H1 (cell line): ENCODE results near the gene ARMC9. TPM values are rescaled to one million over a fixed set of nuclear protein-coding genes. Genes with fewer than 3 reads are reported as not detected.

Experiments
- CTCF ChIA-PET: fragments of 300-600 bp; sonication (Branson Sonifier 250); formaldehyde crosslinking; loops from one replicate; lab custom pipeline; 2021; ENCODE audit not compliant: partially characterized antibody; lab: Charles Lee
- POLR2A ChIA-PET: fragments of 300-600 bp; sonication (Branson Sonifier 250); formaldehyde crosslinking; loops from one replicate; lab custom pipeline; 2021; ENCODE audit warnings: inconsistent platforms; ENCODE audit not compliant: partially characterized antibody; lab: Charles Lee
- DNase-seq, 2 experiments: peaks; one replicate each; pipeline versions ENCODE4 v3.0.0 to v3.0.0-alpha.2; 2010 to 2022; ENCODE audit warnings: low spot score in 2 of 2, low read depth in 1 of 2, mixed read lengths in 1 of 2
- FAIRE-seq: peaks from 2 replicates; lab custom pipeline; 2011; peaks lifted over from hg19 to GRCh38; lab: Jason Lieb, UNC
- H2AFZ ChIP-seq: 2 replicates; pipeline ENCODE4 v1.8.1; 2012; ENCODE audit warnings: low read length, inconsistent platforms
- H2AK5ac ChIP-seq: 2 replicates; pipeline ENCODE4 v1.6.1; 2013; ENCODE audit warnings: low read depth, low read length
- H2BK120ac ChIP-seq: replicated peaks from 2 replicates; pipeline ENCODE3; 2013; ENCODE audit warnings: low read depth, low read length, inconsistent platforms
- H2BK12ac ChIP-seq: 2 replicates; pipeline ENCODE4 v1.6.1; 2013; ENCODE audit warnings: low read depth, low read length
- H2BK15ac ChIP-seq: 2 replicates; pipeline ENCODE4 v1.6.1; 2013; ENCODE audit warnings: low read length
- H2BK20ac ChIP-seq: 2 replicates; pipeline ENCODE4 v1.6.1; 2013; ENCODE audit warnings: low read length
- H2BK5ac ChIP-seq: 2 replicates; pipeline ENCODE4 v1.6.1; 2013; ENCODE audit warnings: low read depth, low read length
- H3K14ac ChIP-seq: 2 replicates; pipeline ENCODE4 v1.6.1; 2013; ENCODE audit warnings: inconsistent platforms; ENCODE audit not compliant: insufficient read length
- H3K18ac ChIP-seq: 2 replicates; pipeline ENCODE4 v1.6.1; 2013; ENCODE audit warnings: low read length; ENCODE audit errors: extremely low read depth
- H3K23ac ChIP-seq: 2 replicates; pipeline ENCODE4 v1.6.1; 2013; ENCODE audit warnings: inconsistent platforms; ENCODE audit not compliant: insufficient read length
- H3K23me2 ChIP-seq: 2 replicates; pipeline ENCODE4 v1.6.1; 2013; ENCODE audit warnings: low read depth, low read length
- H3K27ac ChIP-seq: 2 replicates; pipeline ENCODE4 v1.6.1; 2011; ENCODE audit warnings: low read depth, low read length, inconsistent platforms
- H3K27me3 ChIP-seq, 4 experiments: replicated peaks in 1 of 4; 1 replicate in 1 of 4; 2 replicates in 3 of 4; pipeline versions ENCODE4 v1.6.1 to v1.8.1; 2011 to 2013; ENCODE audit warnings: low read length in 3 of 4, mild to moderate bottlenecking in 3 of 4, inconsistent platforms in 2 of 4, mixed read lengths in 2 of 4, moderate library complexity in 1 of 4; ENCODE audit not compliant: control insufficient read depth in 3 of 4, insufficient read depth in 3 of 4; ENCODE audit errors: extremely low read depth in 1 of 4
- H3K36me3 ChIP-seq, 4 experiments: 2 replicates each; pipeline versions ENCODE4 v1.6.1 to v1.8.1; 2011 to 2013; ENCODE audit warnings: mild to moderate bottlenecking in 4 of 4, low read length in 3 of 4, moderate library complexity in 2 of 4, control low read depth in 1 of 4, inconsistent platforms in 1 of 4; ENCODE audit not compliant: insufficient read depth in 4 of 4, control insufficient read depth in 2 of 4
- H3K4ac ChIP-seq: replicated peaks from 2 replicates; pipeline ENCODE3; 2013; ENCODE audit warnings: low read length, low read depth, mixed read lengths, inconsistent platforms; ENCODE audit not compliant: insufficient read length
- H3K4me1 ChIP-seq, 4 experiments: replicated peaks in 1 of 4; 1 replicate in 1 of 4; 2 replicates in 3 of 4; pipeline versions ENCODE4 v1.6.1 to v1.8.1; 2011 to 2013; ENCODE audit warnings: low read length in 3 of 4, inconsistent platforms in 2 of 4, mixed read lengths in 1 of 4; ENCODE audit not compliant: insufficient read depth in 4 of 4, control insufficient read depth in 3 of 4
- H3K4me2 ChIP-seq, 2 experiments: 2 replicates each; pipeline versions ENCODE4 v1.6.1 to v1.8.1; 2011 to 2013; ENCODE audit warnings: low read depth in 2 of 2, low read length in 2 of 2, control low read depth in 1 of 2, inconsistent platforms in 1 of 2, mild to moderate bottlenecking in 1 of 2; ENCODE audit not compliant: insufficient read depth in 1 of 2
- H3K4me3 ChIP-seq, 4 experiments: fragments of 200-600, 300-600 bp in 1 of 4; sonication (generic), shearing (Covaris generic), sonication (Bioruptor Twin) in 1 of 4; 2 replicates each; pipeline versions ENCODE4 v1.5.1 to v1.8.1; 2011 to 2016; ENCODE audit warnings: low read length in 4 of 4, low read depth in 3 of 4, control low read depth in 2 of 4, inconsistent platforms in 2 of 4, mild to moderate bottlenecking in 2 of 4, mixed read lengths in 1 of 4, moderate library complexity in 1 of 4; ENCODE audit not compliant: insufficient read depth in 2 of 4; ENCODE audit errors: extremely low read depth in 1 of 4
- H3K56ac ChIP-seq: replicated peaks from 2 replicates; pipeline ENCODE3; 2013; ENCODE audit warnings: low read depth, mild to moderate bottlenecking, mixed read lengths, low read length, inconsistent platforms; ENCODE audit not compliant: insufficient read length
- H3K79me1 ChIP-seq: 2 replicates; pipeline ENCODE4 v1.6.1; 2013; ENCODE audit warnings: low read depth, low read length, control low read depth
- H3K79me2 ChIP-seq, 2 experiments: 2 replicates each; pipeline versions ENCODE4 v1.6.1 to v1.8.1; 2012 to 2013; ENCODE audit warnings: low read length in 2 of 2, mild to moderate bottlenecking in 2 of 2, inconsistent platforms in 1 of 2; ENCODE audit not compliant: insufficient read depth in 2 of 2, control insufficient read depth in 1 of 2
- H3K9ac ChIP-seq, 4 experiments: replicated peaks in 1 of 4; 1 replicate in 1 of 4; 2 replicates in 3 of 4; pipeline versions ENCODE4 v1.6.1 to v1.8.1; 2011 to 2013; ENCODE audit warnings: low read depth in 3 of 4, low read length in 3 of 4, control low read depth in 2 of 4, mild to moderate bottlenecking in 2 of 4, moderate library complexity in 2 of 4, inconsistent platforms in 1 of 4; ENCODE audit errors: extremely low read depth in 1 of 4
- H3K9me3 ChIP-seq, 2 experiments: 2 replicates each; pipeline versions ENCODE4 v1.6.1 to v1.8.1; 2012 to 2013; ENCODE audit warnings: mild to moderate bottlenecking in 2 of 2, moderate library complexity in 2 of 2, control low read depth in 1 of 2, inconsistent platforms in 1 of 2, low read depth in 1 of 2, low read length in 1 of 2, mixed read lengths in 1 of 2; ENCODE audit not compliant: insufficient read depth in 2 of 2
- H4K20me1 ChIP-seq, 2 experiments: replicated peaks in 1 of 2; 2 replicates each; pipeline versions ENCODE3 to v1.8.1; 2011 to 2013; ENCODE audit warnings: inconsistent platforms in 2 of 2, low read length in 2 of 2, mild to moderate bottlenecking in 1 of 2; ENCODE audit not compliant: insufficient read depth in 2 of 2, control insufficient read depth in 1 of 2
- H4K5ac ChIP-seq: 2 replicates; pipeline ENCODE4 v1.6.1; 2013; ENCODE audit warnings: low read length, low read depth, mixed read lengths, inconsistent platforms; ENCODE audit not compliant: insufficient read length
- H4K8ac ChIP-seq: 2 replicates; pipeline ENCODE4 v1.8.0; 2013; ENCODE audit warnings: mild to moderate bottlenecking, moderate library complexity, low read length, inconsistent platforms; ENCODE audit not compliant: insufficient read depth; ENCODE audit errors: extremely low read depth
- H4K91ac ChIP-seq: replicated peaks from 2 replicates; pipeline ENCODE3; 2013; ENCODE audit warnings: low read length, mixed read lengths, inconsistent platforms; ENCODE audit not compliant: insufficient read length
- ASH2L ChIP-seq: fragments of 200-600, 300-600 bp; sonication (generic); IDR thresholded peaks from one replicate; pipeline ENCODE4 v1.7.1; 2017; ENCODE audit warnings: low read length
- E2F6 ChIP-seq: IDR thresholded peaks from 2 replicates; pipeline ENCODE4 v1.6.1; 2012; ENCODE audit warnings: inconsistent platforms
- EZH2 ChIP-seq: fragments of 200-600 bp; sonication (generic); IDR thresholded peaks from 2 replicates; pipeline ENCODE4 v1.7.1; 2012; ENCODE audit warnings: low read depth, mild to moderate bottlenecking, moderate library complexity, low read length, inconsistent platforms; ENCODE audit not compliant: severe bottlenecking
- FOSL1 ChIP-seq: IDR thresholded peaks from 2 replicates; pipeline ENCODE4 v1.6.1; 2011; ENCODE audit warnings: mild to moderate bottlenecking, low read depth, low read length, moderate library complexity; ENCODE audit not compliant: insufficient read depth
- GTF2F1 ChIP-seq: IDR thresholded peaks from 2 replicates; pipeline ENCODE4 v1.6.1; 2012; ENCODE audit warnings: low read depth, low read length, improper control_type of control experiment, borderline replicate concordance
- HDAC2 ChIP-seq, 2 experiments: fragments of 300-600 bp in 1 of 2; sonication (generic) in 1 of 2; IDR thresholded peaks; 2 replicates each; pipeline ENCODE4 v1.6.1; 2011 to 2012; ENCODE audit warnings: low read depth in 2 of 2, low read length in 2 of 2, mild to moderate bottlenecking in 2 of 2, moderate library complexity in 2 of 2, borderline replicate concordance in 1 of 2, inconsistent platforms in 1 of 2
- NANOG ChIP-seq: IDR thresholded peaks from 2 replicates; pipeline ENCODE4 v1.6.1; 2011; ENCODE audit warnings: low read length, low read depth, mild to moderate bottlenecking, inconsistent platforms; ENCODE audit not compliant: insufficient read depth, poor library complexity, severe bottlenecking
- POU5F1 ChIP-seq: IDR thresholded peaks from 2 replicates; pipeline ENCODE4 v1.6.1; 2011; ENCODE audit warnings: low read depth, mild to moderate bottlenecking, low read length, moderate library complexity
- RAD21 ChIP-seq, 2 experiments: IDR thresholded peaks in 1 of 2; conservative IDR thresholded peaks in 1 of 2; 2 replicates each; pipeline ENCODE4 v1.6.1; 2011; ENCODE audit warnings: low read depth in 2 of 2, low read length in 2 of 2, improper control_type of control experiment in 1 of 2, inconsistent platforms in 1 of 2, mild to moderate bottlenecking in 1 of 2, moderate library complexity in 1 of 2
- SIN3A ChIP-seq, 2 experiments: IDR thresholded peaks in 1 of 2; conservative IDR thresholded peaks in 1 of 2; 2 replicates each; pipeline ENCODE4 v1.6.1; 2011 to 2012; ENCODE audit warnings: low read length in 2 of 2, improper control_type of control experiment in 1 of 2, low read depth in 1 of 2, mild to moderate bottlenecking in 1 of 2
- SIRT6 ChIP-seq: IDR thresholded peaks from one replicate; pipeline ENCODE4 v1.7.1; 2012; ENCODE audit warnings: low read length, inconsistent platforms
- TAF1 ChIP-seq: IDR thresholded peaks from 2 replicates; pipeline ENCODE4 v1.6.1; 2011; ENCODE audit warnings: mild to moderate bottlenecking, low read depth, low read length
- WGBS, 2 experiments: shearing (Covaris generic) in 1 of 2; methylation state at CpG; one replicate each; pipeline versions ENCODE4 v1.1.6 to v1.1.7; 2013 to 2015; ENCODE audit warnings: low lambda C conversion rate in 2 of 2, mixed read lengths in 2 of 2, inconsistent platforms in 1 of 2, low coverage in 1 of 2, missing lambda C conversion rate in 1 of 2; ENCODE audit not compliant: insufficient replicate concordance in 2 of 2, insufficient coverage in 1 of 2, insufficient read length in 1 of 2; ENCODE audit errors: extremely low coverage in 1 of 2, missing lambda C conversion rate in 1 of 2; 5-methylcytosine and 5-hydroxymethylcytosine counted together
- polyA plus RNA-seq, 7 experiments: library from polyadenylated mRNA; depleted of rRNA in 3 of 7; stranded (reverse) in 5 of 7; unstranded in 2 of 7; fragments of >200 nt in 5 of 7; fragments of 200-250 nt in 2 of 7; gene quantifications; 1 replicate in 5 of 7; 2 replicates in 1 of 7; 4 replicates in 1 of 7; pipeline versions ENCODE4 v1.2.1 to v1.2.3, GENCODE V29; 2011 to 2013; ENCODE audit warnings: missing spikeins in 2 of 7, mixed read lengths in 2 of 7
- total RNA-seq: library from RNA; stranded (reverse); fragmentation: NEBNext Ultra II Directional; extraction: Animal tissue kit (Norgen Biotek cat#: 25700); gene quantifications from 2 replicates; pipeline ENCODE4 v1.2.1, GENCODE V29; 2021

Gene ARMC9
- total and polyA plus RNA-seq, 2 of the 8 experiments (the other 6 are each of a cell fraction or from before 2014, with no cell fraction given) = 23.2 to 36.1 TPM

GRCh38 chr2:231288590-231288989 is 90.2 kb downstream of the ARMC9 start:
- Histone ChIP-seq H4K20me1 (no peaks in the 10 kb centered on the region), H3K56ac (no peak overlapping the region), H3K23ac (no peak overlapping the region), H3K36me3 (peaks cover 0 to 3% (median 0%) of the 10 kb centered on the region in 4 experiments; a peak in 2 of 8 replicates), H2BK20ac (no peak overlapping the region), H2AK5ac (no peak overlapping the region), H3K18ac (no peak overlapping the region), H4K8ac (no peak overlapping the region), H3K4ac (no peak overlapping the region), H2BK15ac (no peak overlapping the region), H3K79me2 (no peaks in the 10 kb centered on the region), H3K27me3 (no peaks in the 10 kb centered on the region), H3K9me3 (no peaks in the 10 kb centered on the region), H3K4me3 (no peak overlapping the region), H3K23me2 (no peaks in the 10 kb centered on the region), H3K14ac (no peak overlapping the region), H3K79me1 (no peaks in the 10 kb centered on the region), H3K9ac (no peak overlapping the region), H3K4me2 (no peak overlapping the region), H3K27ac (no peak overlapping the region), H2BK12ac (no peak overlapping the region), H4K5ac (no peak overlapping the region), H4K91ac (no peak overlapping the region), H2BK120ac (no peak overlapping the region), H2AFZ (no peak overlapping the region), H3K4me1 (no peaks in the 10 kb centered on the region), H2BK5ac (no peak overlapping the region)
- DNase-seq (no peak), FAIRE-seq (no peak)
- POLR2A ChIA-PET = interaction anchor here (0.9 to 1.2 kb wide), 2 partner anchors 13 to 169 kb away, joined by 3 read pairs; no protein-coding TSS in a partner anchor
- CTCF ChIA-PET = interaction anchor here (0.7 to 2.5 kb wide), 8 partner anchors 8 to 123 kb away, joined by 3 to 10 read pairs (median 5); no protein-coding TSS in a partner anchor
- WGBS, 2 experiments = 96% methylated on average over 7 of the region's 7 CpGs; no CpG with 5 or more reads in 1 of the 2 experiments
- no peak for TF ChIP-seq GTF2F1
- TF ChIP-seq ASH2L = no peak
- no peak for TF ChIP-seq HDAC2 (IDR thresholded peaks at IDR 0.05; ENCODE audit: borderline replicate concordance in 1 of 2, low read depth in 2 of 2, low read length in 2 of 2)
- no peak for TF ChIP-seq EZH2
- TF ChIP-seq FOSL1 = no peak
- TF ChIP-seq SIN3A (conservative IDR thresholded peaks at IDR 0.05 in 1 of 2, IDR thresholded peaks at IDR 0.05 in 1 of 2; ENCODE audit: low read depth in 1 of 2, low read length in 2 of 2) = no peak
- TF ChIP-seq E2F6 = no peak
- no peak for TF ChIP-seq TAF1
- TF ChIP-seq POU5F1 = no peak
- TF ChIP-seq NANOG = no peak
- TF ChIP-seq SIRT6 = no peak
- no peak for TF ChIP-seq RAD21 (IDR thresholded peaks at IDR 0.05 in 1 of 2, conservative IDR thresholded peaks at IDR 0.05 in 1 of 2; ENCODE audit: low read depth in 2 of 2, low read length in 2 of 2)
